ENCODE results near the gene KLK7.

GRCh38 chr19:50978772-50979390 lies 4.8 kb downstream of the KLK7 start:
- no peak for TF ChIP-seq POLR2AphosphoS5 (IDR thresholded peaks at IDR 0.05; ENCODE audit: low read depth, low read length)
- no peak for TF ChIP-seq POLR2A (IDR thresholded peaks at IDR 0.05; ENCODE audit: low read depth, low read length)
- no peak for TF ChIP-seq PAX5 (IDR thresholded peaks at IDR 0.05; ENCODE audit: insufficient read depth, low read length, severe bottlenecking)
- TF ChIP-seq TAF1 (IDR thresholded peaks at IDR 0.05; ENCODE audit: low read depth, low read length) = no peak
- no peak for TF ChIP-seq SPI1 (IDR thresholded peaks at IDR 0.05; ENCODE audit: low read depth, low read length)
